NCI-H146 (cell line): Measurements from ENCODE around the gene VWC2.

Experiments
- DNase-seq: peaks from one replicate; lab custom pipeline; 2025; lab: John Stamatoyannopoulos, UW

VWC2 gene

DNA sequence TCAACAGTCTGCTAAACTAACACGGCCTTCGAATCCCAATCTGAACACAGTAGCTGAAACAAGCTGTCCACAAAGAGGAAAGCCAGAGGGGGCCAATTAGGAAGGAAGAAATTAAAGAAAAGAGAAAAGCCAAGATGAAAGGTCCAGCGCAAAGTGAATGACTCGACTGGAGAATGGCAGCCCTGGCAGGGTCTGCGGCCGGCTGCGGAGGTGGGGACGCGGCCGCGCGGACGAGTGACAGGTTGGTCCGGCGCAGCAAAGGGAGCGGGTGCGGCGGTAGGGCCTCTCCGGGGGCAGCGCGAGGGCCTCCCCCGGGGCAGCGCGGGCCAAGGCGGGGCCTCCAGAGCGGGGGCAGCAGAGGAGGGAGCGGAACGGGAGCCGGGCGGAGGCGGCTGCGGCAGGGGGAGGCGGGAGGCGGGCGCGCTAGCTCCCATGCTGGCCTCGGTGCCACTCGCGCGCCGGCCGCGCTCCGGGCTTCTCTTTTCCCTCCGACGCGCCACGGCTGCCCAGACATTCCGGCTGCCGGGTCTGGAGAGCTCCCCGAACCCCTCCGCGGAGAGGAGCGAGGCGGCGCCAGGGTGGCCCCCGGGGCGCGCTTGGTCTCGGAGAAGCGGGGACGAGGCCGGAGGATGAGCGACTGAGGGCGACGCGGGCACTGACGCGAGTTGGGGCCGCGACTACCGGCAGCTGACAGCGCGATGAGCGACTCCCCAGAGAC lies at the start of gene VWC2:
Gene VWC2, plus strand, starts transcription at position 421 of the 718 bp plus-strand sequence. CDS start 1,798 bp downstream, outside the sequence.
- no peak for DNase-seq

DNA sequence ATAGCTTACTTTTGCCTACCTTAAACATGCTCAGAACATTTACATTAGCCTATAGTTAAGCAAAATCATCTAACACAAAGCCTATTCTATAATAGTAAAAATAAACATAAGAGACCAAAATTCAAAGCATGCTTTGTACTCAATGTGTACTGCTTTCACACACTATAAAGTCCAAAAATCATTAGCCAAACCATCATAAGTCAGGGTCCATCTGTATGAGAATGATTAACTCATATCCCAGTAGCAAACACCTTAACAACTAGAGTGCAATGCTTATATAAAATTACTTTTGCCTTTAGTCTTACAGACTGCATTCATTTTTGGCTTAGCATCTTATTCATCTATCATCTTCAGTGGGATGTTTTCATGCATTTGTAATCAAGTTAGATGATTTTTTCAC lies 49.4 kb upstream of the VWC2 start:
- DNase-seq = no peak

DNA sequence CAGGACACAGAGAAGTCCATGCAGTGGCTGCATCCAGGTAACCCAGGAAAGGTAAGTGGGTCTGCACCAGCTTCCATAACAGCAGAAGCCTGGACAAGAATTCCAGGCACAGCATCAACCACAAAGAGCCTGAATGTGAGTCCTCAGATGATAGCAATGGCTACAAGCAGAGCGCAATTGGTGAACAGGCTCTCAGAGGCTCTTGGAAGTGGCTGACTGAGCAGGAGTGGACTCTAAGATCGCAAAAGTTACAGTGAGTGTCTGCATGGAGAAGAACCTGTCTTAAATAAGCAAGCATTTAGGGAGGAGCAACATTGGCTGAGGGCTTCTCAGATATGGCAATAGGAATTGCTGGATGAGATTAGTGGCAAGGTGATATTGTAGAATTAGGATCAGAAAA lies 41.6 kb upstream of the VWC2 start:
- no peak for DNase-seq

DNA sequence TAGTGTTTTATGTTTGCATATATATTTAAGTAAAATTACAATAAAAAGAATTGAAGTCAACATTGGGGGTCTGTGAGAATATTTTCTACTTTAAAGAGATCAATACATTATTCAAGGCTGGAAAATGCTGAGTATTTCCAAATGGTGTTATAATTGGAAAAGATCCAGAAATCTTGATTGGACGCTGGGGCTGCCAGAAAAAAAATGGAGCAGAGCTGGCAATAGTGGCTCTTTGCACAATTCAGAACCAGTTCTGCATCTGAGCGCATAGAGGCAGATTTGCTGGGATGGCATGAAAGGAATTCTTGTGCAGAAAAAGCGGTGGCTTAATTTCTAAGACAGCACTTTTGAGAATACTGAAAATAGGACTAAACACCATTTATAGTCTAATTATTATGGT lies 10.8 kb upstream of the VWC2 start:
- no peak for DNase-seq

DNA sequence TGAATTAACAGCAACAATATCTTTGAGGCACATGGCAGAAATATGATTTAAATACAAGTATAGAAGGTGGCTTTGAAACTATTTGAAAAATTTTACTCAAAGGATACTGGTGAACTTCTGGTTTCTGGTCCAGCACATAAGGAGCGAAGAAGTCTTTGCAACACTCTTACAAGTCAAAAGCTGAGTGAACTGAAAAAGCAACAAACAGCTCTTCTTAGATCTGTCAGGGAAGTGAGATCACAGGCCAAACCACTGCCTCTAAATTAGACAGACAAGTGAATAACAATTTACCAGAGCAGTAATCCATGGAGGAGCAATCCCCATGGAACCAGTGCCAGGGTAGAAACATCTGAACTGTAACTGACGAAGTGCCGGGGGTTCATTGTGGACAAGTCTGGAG lies 9.6 kb upstream of the VWC2 start:
- no peak for DNase-seq

DNA sequence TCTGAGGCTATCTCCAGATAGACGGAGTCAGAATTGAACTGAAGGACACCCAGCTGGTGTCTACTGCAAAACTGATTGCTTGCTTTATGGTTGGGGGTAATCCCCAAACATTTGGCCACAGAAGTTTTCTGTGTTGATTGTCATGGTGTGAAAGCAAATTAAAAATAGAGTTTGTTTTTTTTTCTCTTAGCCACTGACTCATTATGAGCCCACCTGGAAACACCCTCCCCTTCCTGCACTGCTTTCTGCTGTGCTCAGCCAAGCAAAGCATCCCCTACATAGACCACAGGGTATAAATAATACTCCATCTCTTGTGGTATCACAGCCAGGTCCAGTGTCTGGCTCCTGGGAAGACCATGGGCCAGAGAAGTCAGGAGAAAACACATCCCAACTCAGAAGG lies 6.5 kb upstream of the VWC2 start:
- DNase-seq = no peak

DNA sequence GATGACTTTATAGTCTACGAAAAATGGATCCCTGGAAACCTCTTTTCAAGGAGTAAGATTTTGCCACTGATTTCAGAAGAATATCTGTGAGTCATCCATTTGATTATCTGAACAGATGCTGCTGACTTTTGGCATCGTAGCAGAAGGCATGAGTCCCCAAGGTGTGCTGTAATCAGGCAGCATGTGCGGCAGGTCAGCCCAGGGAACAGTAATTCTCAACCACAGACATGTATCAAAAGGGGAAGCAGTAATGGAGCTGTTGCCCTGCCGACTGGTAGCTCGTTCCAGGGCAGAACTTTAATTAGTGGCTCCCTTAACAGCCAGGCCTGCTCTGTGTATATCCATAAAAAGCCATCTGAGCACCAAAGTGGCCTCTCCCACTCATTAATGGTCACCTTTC lies 5.7 kb upstream of the VWC2 start:
- no peak for DNase-seq

DNA sequence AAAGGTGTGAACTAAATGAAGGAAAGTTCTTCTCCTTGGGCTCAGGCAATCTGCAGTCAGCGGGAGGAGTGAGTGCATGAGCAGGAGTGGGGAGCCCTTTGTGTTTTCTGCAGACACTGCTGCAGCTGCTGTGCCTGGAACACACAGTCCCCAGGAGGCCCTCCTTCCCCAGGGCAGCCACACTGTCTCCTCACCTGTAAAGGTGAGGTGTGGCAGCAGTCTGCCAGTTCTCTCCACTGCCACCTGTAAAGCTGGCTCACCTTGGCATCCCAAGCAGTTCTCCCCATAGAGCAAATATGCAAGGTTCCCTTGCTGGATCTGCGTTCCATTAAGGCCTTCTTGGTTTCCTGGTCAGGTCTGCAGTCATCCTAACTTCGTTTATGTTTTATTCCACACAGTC lies 5.2 kb upstream of the VWC2 start:
- no peak for DNase-seq

DNA sequence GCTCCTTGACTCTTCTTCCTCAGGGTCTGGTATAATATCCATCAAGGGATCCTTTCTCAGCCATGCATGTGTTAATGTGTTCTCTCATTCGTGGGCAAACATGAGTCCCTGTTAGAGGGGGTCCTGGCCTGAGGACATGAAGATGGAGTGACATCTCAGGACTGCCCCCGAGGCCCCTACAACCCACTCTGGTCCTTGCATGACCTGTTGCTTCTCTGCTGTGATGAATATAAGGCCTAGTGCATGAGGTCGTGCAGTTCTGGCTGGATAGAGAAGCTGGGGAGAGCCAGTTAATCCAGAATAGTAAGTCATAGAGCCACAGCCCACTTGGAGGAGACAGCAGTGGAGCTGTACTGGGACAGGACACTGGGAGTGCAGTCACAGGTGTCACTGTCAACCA lies 4.6 kb upstream of the VWC2 start:
- DNase-seq = no peak

DNA sequence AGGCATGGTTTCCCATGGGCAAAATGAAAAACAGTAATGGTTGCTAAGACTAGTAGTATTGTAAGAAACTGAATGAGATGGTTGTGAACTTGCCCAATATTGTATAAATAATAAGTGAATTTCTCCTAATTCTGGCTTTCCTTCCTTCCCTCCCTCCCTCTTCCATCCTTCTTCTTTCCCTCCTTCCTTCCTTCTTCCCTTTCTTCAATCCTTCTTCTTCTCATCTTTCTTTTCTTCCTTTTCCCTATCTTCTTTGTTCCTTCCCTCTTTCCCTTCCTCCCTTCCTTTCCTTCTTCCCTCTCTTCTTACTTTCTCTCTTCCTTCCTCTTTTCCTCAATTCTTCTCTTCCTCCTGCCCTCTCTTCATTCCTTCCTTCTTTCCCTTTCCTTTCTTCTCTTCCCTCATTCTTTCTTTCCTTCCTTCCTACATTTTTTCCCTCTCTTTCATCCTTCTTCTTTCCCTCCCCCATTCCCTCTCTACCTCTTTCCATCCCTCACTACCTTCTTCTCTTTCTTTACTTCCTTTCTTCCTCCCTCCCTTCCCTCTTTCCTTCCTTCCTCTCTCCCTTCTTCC lies 4.1 kb upstream of the VWC2 start:
- DNase-seq = no peak

DNA sequence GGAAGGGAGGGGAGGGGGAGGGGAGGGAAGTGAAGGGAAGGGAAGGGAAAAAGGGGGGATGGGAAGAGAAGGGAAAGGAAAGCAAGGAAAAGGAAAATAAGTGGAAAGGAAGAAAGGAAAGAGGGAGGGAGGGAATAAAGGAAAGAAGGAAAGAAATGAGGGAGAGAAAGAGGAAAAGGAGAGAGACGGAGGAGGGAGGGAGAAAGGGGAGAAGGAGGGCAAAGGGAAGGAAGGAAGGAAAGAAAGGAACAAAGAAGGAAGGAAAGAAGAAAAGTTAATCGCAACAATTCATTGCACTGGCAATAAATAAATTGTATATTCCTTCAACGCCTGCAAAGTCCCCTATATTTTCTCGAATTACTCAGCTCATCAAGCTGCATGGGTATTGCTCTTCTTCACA lies 2.6 kb upstream of the VWC2 start:
- no peak for DNase-seq

DNA sequence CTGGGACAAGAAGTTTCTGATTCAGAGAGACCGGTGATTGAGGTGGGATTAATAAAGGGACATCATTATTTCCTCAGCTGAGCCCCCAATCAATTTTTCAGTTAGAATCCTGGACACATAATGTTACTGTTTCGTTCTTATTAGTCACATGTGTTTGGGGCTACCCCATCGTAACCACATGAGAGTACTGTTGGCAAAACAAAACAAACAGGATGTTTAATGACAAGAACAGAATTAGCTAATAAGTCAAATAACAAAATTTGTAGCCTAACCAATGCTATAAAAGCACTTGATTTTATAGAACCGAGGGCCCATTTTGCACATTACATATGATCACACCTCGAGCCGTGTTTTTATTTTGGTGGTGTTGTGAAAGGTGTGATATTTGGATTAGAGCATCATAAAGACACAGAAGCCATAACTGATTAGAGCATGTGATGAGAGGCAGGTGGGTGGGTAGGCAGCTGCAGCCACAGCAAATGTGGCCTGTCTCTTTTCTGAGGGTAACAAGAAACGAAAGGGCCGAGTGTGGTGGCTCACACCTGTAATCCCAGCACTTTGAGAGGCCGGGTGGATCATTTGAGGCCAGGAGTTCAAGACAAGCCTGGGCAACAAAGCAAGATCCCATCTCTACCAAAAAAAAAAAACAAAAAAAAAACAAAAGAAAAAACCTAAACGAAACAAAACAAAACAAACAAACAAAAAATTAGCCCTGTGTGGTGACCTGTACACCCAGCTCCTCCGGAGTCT lies 1.8 kb upstream of the VWC2 start:
- no peak for DNase-seq

DNA sequence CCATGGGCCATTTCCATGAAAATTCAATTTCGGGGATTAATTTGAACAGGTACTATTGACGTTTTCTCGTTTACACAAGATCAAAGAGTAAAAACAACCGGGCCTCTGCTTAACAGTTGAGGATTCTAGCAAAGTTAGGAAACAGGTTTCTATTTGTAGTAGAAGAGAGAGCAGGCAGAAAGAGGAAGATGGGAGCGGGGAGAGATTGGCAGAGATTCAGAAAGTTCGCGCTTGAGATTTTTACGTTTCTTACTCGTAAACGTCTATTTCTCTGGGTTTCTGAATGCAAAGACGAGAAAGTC lies 571 bp upstream of the VWC2 start:
- DNase-seq = no peak

DNA sequence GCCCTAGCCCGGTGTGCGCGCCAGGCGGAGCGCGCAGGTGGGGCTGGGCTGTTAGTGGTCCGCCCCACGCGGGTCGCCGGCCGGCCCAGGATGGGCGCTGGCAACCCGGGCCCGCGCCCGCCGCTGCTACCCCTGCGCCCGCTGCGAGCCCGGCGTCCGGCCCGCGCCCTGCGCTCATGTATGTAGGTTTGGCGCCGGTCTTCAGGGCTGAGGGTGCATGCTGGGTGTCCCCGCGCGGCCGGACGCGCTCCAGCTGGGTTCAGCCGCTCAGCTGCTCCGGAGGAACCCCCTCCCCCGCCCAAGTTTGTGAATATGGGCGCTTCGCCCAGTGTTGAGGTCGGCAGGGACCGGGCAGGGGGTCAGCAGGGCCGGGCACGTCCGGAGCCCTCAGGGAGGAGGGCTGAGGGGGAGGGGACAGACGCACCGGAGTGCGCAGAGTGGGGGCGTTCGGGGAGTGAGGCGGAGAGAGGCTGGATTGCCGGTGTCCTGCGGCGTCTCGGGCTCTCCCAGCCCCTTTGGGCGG lies 559 bp downstream of the VWC2 start:
- no peak for DNase-seq

DNA sequence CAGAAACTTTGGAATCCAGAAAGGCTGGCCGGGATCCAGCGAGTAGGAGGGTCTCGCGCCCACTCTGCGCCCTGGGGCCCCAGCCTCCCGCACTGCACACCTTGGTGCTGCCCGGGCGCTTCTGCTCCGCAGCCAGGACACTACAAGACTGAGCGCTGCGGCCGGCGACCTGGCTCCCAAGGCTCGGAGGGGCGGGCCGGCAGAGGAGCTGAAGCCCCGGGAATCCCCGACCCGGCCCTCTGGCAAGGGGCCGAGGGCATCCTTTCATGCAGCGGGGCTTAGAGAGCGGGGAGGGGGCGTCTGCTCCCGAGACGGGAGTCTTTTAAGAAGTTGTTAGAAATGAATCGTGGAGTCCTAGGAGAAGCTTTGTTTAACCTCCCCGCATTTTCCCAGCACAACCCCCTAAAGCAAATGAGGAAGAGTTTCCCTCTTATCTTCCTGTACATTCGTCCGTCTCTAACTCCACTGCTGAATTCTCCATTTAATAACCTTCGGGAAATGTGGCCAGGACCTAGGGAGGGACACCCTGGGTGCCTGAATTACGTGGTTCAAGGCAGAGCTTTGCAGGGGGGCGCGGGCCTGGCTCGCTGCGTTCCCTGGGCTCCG lies 1.1 kb downstream of the VWC2 start:
- no peak for DNase-seq

DNA sequence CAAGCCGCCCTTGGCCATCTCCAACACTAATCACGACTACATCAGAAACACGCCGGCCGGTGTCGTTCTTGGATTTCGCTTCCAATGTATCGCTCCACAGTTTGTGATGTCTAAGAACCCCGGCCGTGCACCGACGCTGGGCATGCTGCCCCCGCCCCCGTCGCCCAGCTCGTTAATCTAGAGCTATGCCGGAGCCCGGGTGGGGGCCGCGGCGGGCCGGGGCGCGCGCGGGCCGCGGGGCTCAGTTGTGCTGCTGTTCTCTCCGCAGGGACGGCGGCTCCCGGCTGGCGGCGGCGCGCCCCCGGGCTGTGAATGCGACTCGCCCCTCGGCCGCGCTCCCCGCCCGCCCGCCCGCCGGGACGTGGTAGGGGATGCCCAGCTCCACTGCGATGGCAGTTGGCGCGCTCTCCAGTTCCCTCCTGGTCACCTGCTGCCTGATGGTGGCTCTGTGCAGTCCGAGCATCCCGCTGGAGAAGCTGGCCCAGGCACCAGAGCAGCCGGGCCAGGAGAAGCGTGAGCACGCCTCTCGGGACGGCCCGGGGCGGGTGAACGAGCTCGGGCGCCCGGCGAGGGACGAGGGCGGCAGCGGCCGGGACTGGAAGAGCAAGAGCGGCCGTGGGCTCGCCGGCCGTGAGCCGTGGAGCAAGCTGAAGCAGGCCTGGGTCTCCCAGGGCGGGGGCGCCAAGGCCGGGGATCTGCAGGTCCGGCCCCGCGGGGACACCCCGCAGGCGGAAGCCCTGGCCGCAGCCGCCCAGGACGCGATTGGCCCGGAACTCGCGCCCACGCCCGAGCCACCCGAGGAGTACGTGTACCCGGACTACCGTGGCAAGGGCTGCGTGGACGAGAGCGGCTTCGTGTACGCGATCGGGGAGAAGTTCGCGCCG lies 1.9 kb downstream of the VWC2 start:
- DNase-seq = no peak

DNA sequence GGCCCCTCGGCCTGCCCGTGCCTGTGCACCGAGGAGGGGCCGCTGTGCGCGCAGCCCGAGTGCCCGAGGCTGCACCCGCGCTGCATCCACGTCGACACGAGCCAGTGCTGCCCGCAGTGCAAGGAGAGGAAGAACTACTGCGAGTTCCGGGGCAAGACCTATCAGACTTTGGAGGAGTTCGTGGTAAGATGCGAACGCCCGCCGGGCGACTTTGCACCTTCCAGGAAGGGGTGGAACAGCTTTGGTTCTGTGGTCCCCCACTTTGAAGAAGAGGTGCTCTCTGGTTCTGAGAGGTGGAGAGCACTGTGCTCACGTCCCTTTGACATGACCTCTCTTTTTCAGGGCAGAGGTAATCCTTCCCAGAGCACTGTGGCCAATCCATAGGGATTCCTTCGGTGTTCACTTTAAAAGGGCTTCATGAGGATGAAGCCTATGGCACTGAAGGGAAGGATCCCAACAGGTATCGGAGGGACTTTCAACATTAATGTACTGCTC lies 2.6 kb downstream of the VWC2 start:
- DNase-seq = no peak

DNA sequence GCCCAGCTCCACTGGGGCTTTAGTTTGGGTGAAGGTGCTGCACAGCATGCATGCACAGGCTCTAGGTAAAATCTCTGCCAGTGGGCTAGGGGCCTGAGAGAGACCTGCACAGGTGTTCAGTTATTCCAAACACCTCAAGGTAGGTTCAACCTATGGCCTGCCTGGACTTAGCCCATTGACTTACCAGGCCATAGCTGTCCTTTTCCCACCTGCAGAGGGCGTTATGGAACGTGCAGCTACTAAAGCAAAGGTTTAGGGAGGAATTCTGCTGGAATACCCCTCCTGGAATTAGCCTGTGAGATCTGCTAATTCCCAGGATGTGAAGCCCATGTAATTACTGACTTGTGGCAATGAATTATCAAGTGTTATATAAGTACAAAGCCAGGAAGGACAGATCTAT lies 3.6 kb downstream of the VWC2 start:
- DNase-seq = no peak

DNA sequence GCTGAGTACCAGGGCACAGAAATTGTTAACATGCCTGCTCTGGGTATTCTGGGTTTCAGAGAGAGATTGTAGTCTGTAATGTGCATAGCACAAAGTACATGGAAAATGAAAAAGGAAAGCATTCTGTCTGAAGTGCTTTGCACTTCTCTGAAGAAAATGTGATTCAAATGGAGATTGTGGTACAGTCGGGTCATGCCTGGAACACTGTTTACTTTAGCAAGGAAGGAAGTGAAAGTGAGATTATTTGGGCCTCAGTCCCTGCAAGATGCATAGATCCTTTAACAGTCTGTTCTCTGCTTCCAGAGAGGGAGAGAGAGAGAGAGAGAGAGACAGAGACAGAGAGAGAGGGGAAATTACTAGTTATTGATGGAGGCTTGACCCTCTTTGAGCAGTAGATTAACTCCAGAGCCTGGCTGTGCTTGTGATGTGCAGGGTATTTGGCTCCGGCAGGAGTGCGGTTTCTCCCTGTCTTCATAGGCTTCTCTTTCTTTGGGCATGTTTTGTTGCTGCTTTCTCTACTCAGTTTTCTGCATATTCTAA lies 5.4 kb downstream of the VWC2 start:
- no peak for DNase-seq

DNA sequence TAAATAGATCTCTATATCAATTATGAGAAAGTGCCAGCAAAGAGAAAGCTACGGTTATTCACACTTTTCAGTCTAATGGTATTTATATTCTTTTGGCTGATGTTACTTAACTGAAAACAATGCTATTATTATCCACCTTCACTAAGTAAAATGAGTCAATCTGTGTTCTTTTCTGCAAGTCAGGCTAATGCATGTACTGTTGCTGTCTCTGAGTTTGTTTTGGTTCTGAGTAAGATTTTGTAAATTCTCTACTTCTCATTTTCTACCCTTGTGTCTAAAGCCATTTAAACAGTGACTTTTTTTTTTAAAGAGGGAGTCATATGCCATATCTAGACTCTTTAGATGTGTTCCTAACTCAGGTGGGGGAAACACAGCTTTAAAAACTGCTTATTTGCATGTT lies 7.5 kb downstream of the VWC2 start:
- no peak for DNase-seq

DNA sequence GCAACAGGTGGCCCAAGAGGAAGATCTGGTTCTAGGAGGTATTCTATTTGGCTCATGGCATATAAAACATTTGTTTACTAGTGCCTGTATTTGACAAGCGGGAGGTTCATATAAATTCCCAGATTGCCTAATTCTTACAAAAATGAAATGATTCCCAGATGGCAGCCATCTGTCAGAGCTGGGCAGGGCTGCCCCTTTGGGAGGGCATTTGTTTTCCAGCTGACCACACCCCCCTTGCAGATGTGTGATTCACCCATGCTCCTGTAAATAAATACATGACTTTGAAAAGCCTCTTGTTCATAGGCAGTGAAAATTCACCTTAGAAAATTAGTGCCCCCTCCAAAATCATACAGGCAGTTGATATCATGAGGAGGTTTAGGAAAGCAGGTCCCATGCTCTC lies 8.6 kb downstream of the VWC2 start:
- no peak for DNase-seq

DNA sequence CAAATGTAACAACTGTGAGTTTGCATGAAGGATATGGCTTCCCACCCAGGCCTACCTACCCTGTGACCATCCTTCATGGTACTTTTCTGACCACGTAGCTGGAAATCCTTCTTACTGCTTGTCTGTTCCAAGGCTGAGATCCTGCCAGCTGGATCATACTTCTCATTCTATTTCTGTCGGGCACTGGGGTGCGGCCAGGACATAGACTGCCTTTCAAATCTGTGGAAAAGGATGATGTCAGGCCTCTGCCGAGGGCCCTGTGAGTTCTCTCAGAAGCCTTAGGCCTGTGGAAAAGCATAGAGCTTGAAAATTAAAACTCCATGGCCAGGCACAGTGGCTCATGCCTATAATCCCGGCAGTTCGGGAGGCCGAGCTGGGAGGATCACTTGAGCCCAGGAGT lies 10.0 kb downstream of the VWC2 start:
- no peak for DNase-seq
